Neuronal stem cell (in vitro differentiated cells): ENCODE results near the gene PXN.
A peak's percentile ranks its signal among the peaks of the same experiment; 100 is the strongest.
"Not testable (repeated sequence)": the region's sequence is repeated elsewhere in the genome, so short reads cannot be mapped to it uniquely, and the experiment has no call there.

Source experiments
- DNase-seq: peaks from one replicate; pipeline ENCODE4 v3.0.0-alpha.2; 2013; ENCODE audit warnings: low spot score
- H2AFZ ChIP-seq: one replicate; pipeline ENCODE4 v1.6.1; 2013; ENCODE audit warnings: mild to moderate bottlenecking, low read length, inconsistent platforms
- H2AK5ac ChIP-seq: 2 replicates; pipeline ENCODE4 v1.6.1; 2013; ENCODE audit warnings: low read depth, mild to moderate bottlenecking, inconsistent platforms, low read length, moderate library complexity, mixed read lengths
- H2BK120ac ChIP-seq: 2 replicates; pipeline ENCODE4 v1.6.1; 2013; ENCODE audit warnings: low read depth, mild to moderate bottlenecking, inconsistent platforms, low read length, moderate library complexity, mixed read lengths
- H2BK12ac ChIP-seq: one replicate; pipeline ENCODE4 v1.6.1; 2013; ENCODE audit warnings: low read length, inconsistent platforms
- H2BK15ac ChIP-seq: 2 replicates; pipeline ENCODE4 v1.6.1; 2013; ENCODE audit warnings: mild to moderate bottlenecking, low read length, inconsistent platforms, mixed read lengths
- H2BK5ac ChIP-seq: one replicate; pipeline ENCODE4 v1.6.1; 2013; ENCODE audit warnings: inconsistent platforms, mild to moderate bottlenecking, low read length, moderate library complexity
- H3K14ac ChIP-seq: one replicate; pipeline ENCODE4 v1.6.1; 2013; ENCODE audit warnings: low read length, inconsistent platforms
- H3K18ac ChIP-seq: 2 replicates; pipeline ENCODE4 v1.6.1; 2013; ENCODE audit warnings: low read length, inconsistent platforms
- H3K23ac ChIP-seq: 2 replicates; pipeline ENCODE4 v1.6.1; 2013; ENCODE audit warnings: low read depth, mild to moderate bottlenecking, mixed read lengths, low read length, inconsistent platforms; ENCODE audit not compliant: poor library complexity
- H3K27ac ChIP-seq: replicated peaks from 3 replicates; pipeline ENCODE4 v1.5.1; 2013; ENCODE audit warnings: low read length, inconsistent platforms
- H3K27me3 ChIP-seq, 3 experiments: 2 replicates each; pipeline ENCODE4 v1.6.1; 2013; ENCODE audit warnings: low read length in 3 of 3, mild to moderate bottlenecking in 2 of 3, inconsistent platforms in 1 of 3, low read depth in 1 of 3, mixed read lengths in 1 of 3, moderate library complexity in 1 of 3; ENCODE audit not compliant: control insufficient read depth in 3 of 3, insufficient read depth in 3 of 3
- H3K36me3 ChIP-seq, 2 donors: replicated peaks in 1 of 2; 2 replicates each; pipeline ENCODE4 v1.6.1; 2013; ENCODE audit warnings: low read length in 2 of 2; ENCODE audit not compliant: control insufficient read depth in 2 of 2, insufficient read depth in 2 of 2
- H3K4ac ChIP-seq: 2 replicates; pipeline ENCODE4 v1.6.1; 2013; ENCODE audit warnings: inconsistent platforms, mild to moderate bottlenecking, low read length, moderate library complexity
- H3K4me1 ChIP-seq, 2 donors: 1 replicate in 1 of 2; 2 replicates in 1 of 2; pipeline ENCODE4 v1.6.1; 2013; ENCODE audit warnings: low read length in 2 of 2, low read depth in 1 of 2; ENCODE audit not compliant: control insufficient read depth in 2 of 2, insufficient read depth in 1 of 2
- H3K4me2 ChIP-seq: one replicate; pipeline ENCODE4 v1.6.1; 2013; ENCODE audit warnings: mild to moderate bottlenecking, low read length, inconsistent platforms; ENCODE audit not compliant: insufficient read depth, poor library complexity, severe bottlenecking
- H3K4me3 ChIP-seq, 2 donors: 2 replicates each; pipeline ENCODE4 v1.5.1; 2013; ENCODE audit warnings: low read length in 2 of 2, mild to moderate bottlenecking in 2 of 2, inconsistent platforms in 1 of 2, moderate library complexity in 1 of 2
- H3K79me1 ChIP-seq: one replicate; pipeline ENCODE4 v1.6.1; 2013; ENCODE audit warnings: low read depth, mild to moderate bottlenecking, inconsistent platforms, low read length, moderate library complexity
- H3K9ac ChIP-seq: one replicate; pipeline ENCODE4 v1.6.1; 2013; ENCODE audit warnings: mild to moderate bottlenecking, low read depth, low read length, inconsistent platforms; ENCODE audit not compliant: poor library complexity
- H3K9me3 ChIP-seq, 2 donors: replicated peaks in 1 of 2; 2 replicates each; pipeline versions ENCODE3 to v1.6.1; 2013; ENCODE audit warnings: low read length in 2 of 2, mild to moderate bottlenecking in 2 of 2, inconsistent platforms in 1 of 2, low read depth in 1 of 2, mixed read lengths in 1 of 2, moderate library complexity in 1 of 2; ENCODE audit not compliant: control insufficient read depth in 2 of 2, insufficient read depth in 1 of 2
- H4K8ac ChIP-seq: one replicate; pipeline ENCODE4 v1.6.1; 2013; ENCODE audit warnings: low read depth, mild to moderate bottlenecking, inconsistent platforms, low read length, moderate library complexity
- H4K91ac ChIP-seq: one replicate; pipeline ENCODE4 v1.6.1; 2013; ENCODE audit warnings: low read length, low read depth, mild to moderate bottlenecking, inconsistent platforms; ENCODE audit not compliant: poor library complexity
- WGBS, 2 donors: extraction: QIAGEN DNeasy Blood & Tissue Kit; methylation state at CpG; one replicate each; pipeline ENCODE4 v1.1.7; 2013; ENCODE audit warnings: missing lambda C conversion rate in 2 of 2, mixed read lengths in 1 of 2; ENCODE audit not compliant: insufficient read length in 2 of 2, insufficient replicate concordance in 1 of 2; ENCODE audit errors: extremely low coverage in 2 of 2; 5-methylcytosine and 5-hydroxymethylcytosine counted together

Gene PXN

GRCh38 chr12:120251364-120252070 lies 14.0 kb downstream of the PXN start:
- H2BK5ac ChIP-seq, DNase-seq, H3K4me3 ChIP-seq, H2BK15ac ChIP-seq, H3K27ac ChIP-seq, H3K23ac ChIP-seq, H3K27me3 ChIP-seq, H3K4ac ChIP-seq, H2BK12ac ChIP-seq, H2BK120ac ChIP-seq, H3K9ac ChIP-seq, H3K79me1 ChIP-seq, H3K18ac ChIP-seq, H4K91ac ChIP-seq, H3K9me3 ChIP-seq, H2AFZ ChIP-seq, H3K14ac ChIP-seq, H3K4me2 ChIP-seq, H2AK5ac ChIP-seq, H4K8ac ChIP-seq: not testable (repeated sequence)
- no CpG with 5 or more reads among the region's 12 CpGs for WGBS, 2 donors
- H3K4me1 ChIP-seq = peaks cover 3 to 11% of the 10 kb centered on the region in 2 donors
- peaks cover 0 to 12% of the 10 kb centered on the region in 2 donors for H3K36me3 ChIP-seq

GRCh38 chr12:120249875-120250795 lies 15.4 kb downstream of the PXN start:
- H2BK15ac ChIP-seq = no peak overlapping the region
- no peak overlapping the region for H2AFZ ChIP-seq
- H4K91ac ChIP-seq = no peak overlapping the region
- DNase-seq = no peak
- no peak overlapping the region for H3K4me2 ChIP-seq
- peaks cover 0 to 8% of the 10 kb centered on the region in 2 donors for H3K36me3 ChIP-seq
- no peak overlapping the region for H3K18ac ChIP-seq
- H3K23ac ChIP-seq = no peak overlapping the region
- H3K9me3 ChIP-seq = peaks cover 0 to 2% of the 10 kb centered on the region in 2 donors
- H3K9ac ChIP-seq = no peak overlapping the region
- H3K4me3 ChIP-seq = no peak overlapping the region
- peaks cover 4 to 11% of the 10 kb centered on the region in 2 donors for H3K4me1 ChIP-seq
- no peak overlapping the region for H2AK5ac ChIP-seq
- no peak overlapping the region for H2BK120ac ChIP-seq
- no peaks in the 10 kb centered on the region for H3K79me1 ChIP-seq
- H3K14ac ChIP-seq = no peak overlapping the region
- H3K27ac ChIP-seq = no peak overlapping the region
- H3K27me3 ChIP-seq = no peaks in the 10 kb centered on the region
- no peak overlapping the region for H3K4ac ChIP-seq
- WGBS, 2 donors = no CpG with 5 or more reads among the region's 8 CpGs
- no peak overlapping the region for H2BK12ac ChIP-seq
- no peak overlapping the region for H2BK5ac ChIP-seq
- no peak overlapping the region for H4K8ac ChIP-seq

- Histone ChIP-seq H3K14ac (no peak overlapping the region), H3K4ac (no peak overlapping the region), H4K91ac (no peak overlapping the region), H3K36me3 (peaks cover 0 to 4% of the 10 kb centered on the region in 2 donors), H3K4me3 (no peak overlapping the region), H3K18ac (peak overlapping the region; percentile 15), H3K79me1 (no peaks in the 10 kb centered on the region), H3K4me1 (peaks cover 8 to 15% of the 10 kb centered on the region in 2 donors), H3K27me3 (no peaks in the 10 kb centered on the region), H3K23ac (no peak overlapping the region), H2BK15ac (no peak overlapping the region), H2BK120ac (no peak overlapping the region), H2BK5ac (no peak overlapping the region), H3K27ac (no peak overlapping the region), H3K9ac (no peak overlapping the region), H2AFZ (no peak overlapping the region), H2AK5ac (no peak overlapping the region), H3K4me2 (no peak overlapping the region), H3K9me3 (peaks cover 0 to 2% of the 10 kb centered on the region in 2 donors), H2BK12ac (no peak overlapping the region), H4K8ac (no peak overlapping the region)
- DNase-seq = no peak
- no CpG with 5 or more reads among the region's 4 CpGs for WGBS, 2 donors
Measured at GRCh38 chr12:120249266-120249874, 16.2 kb downstream of the PXN start.

GRCh38 chr12:120247621-120248030 lies 17.9 kb downstream of the PXN start:
- peaks cover 8 to 18% of the 10 kb centered on the region in 2 donors for H3K4me1 ChIP-seq
- H3K27me3 ChIP-seq = no peaks in the 10 kb centered on the region
- no peak overlapping the region for H2BK5ac ChIP-seq
- no peak overlapping the region for H2BK12ac ChIP-seq
- H3K4me2 ChIP-seq = no peak overlapping the region
- no peak overlapping the region for H3K18ac ChIP-seq
- H2BK15ac ChIP-seq = no peak overlapping the region
- no peak overlapping the region for H2BK120ac ChIP-seq
- no CpG with 5 or more reads among the region's 6 CpGs for WGBS, 2 donors
- H3K4me3 ChIP-seq = no peak overlapping the region
- no peak overlapping the region for H3K9ac ChIP-seq
- no peak overlapping the region for H3K14ac ChIP-seq
- H3K23ac ChIP-seq = no peak overlapping the region
- H3K36me3 ChIP-seq = no peaks in the 10 kb centered on the region
- DNase-seq = no peak
- H4K8ac ChIP-seq = no peak overlapping the region
- H3K9me3 ChIP-seq = no peaks in the 10 kb centered on the region
- no peak overlapping the region for H2AK5ac ChIP-seq
- H3K27ac ChIP-seq = no peak overlapping the region
- H3K4ac ChIP-seq = no peak overlapping the region
- no peak overlapping the region for H2AFZ ChIP-seq
- H3K79me1 ChIP-seq = no peaks in the 10 kb centered on the region
- no peak overlapping the region for H4K91ac ChIP-seq
